Measurements from ENCODE around the gene CLEC18B. TPM values are rescaled to one million over a fixed set of nuclear protein-coding genes. Genes with fewer than 3 reads are reported as not detected.
A peak's percentile ranks its signal among the peaks of the same experiment; 100 is the strongest.
"Not testable (repeated sequence)": the region's sequence is repeated elsewhere in the genome, so short reads cannot be mapped to it uniquely, and the experiment has no call there.

Gene CLEC18B
- polyA plus RNA-seq, 1 experiment: 0.06 TPM

- CTCF ChIA-PET; H3K27ac ChIP-seq (ENCODE audit: low read depth, low read length); DNase-seq (ENCODE audit: low read depth, low spot score); H3K4me3 ChIP-seq (ENCODE audit: low read depth, low read length); H3K9me3 ChIP-seq (ENCODE audit: control insufficient read depth, insufficient read depth, low read length); POLR2A ChIA-PET; H3K27me3 ChIP-seq (ENCODE audit: control insufficient read depth, insufficient read depth, low read length): not testable (repeated sequence)
- TF ChIP-seq CTCF (IDR thresholded peaks at IDR 0.05; ENCODE audit: low read depth, low read length): peak; percentile 62
These were observed 8.9 kb upstream of the CLEC18B start for GRCh38 chr16:74430036-74430712.

- DNase-seq (ENCODE audit: low read depth, low spot score); CTCF ChIA-PET; H3K4me3 ChIP-seq (ENCODE audit: low read depth, low read length); H3K27me3 ChIP-seq (ENCODE audit: control insufficient read depth, insufficient read depth, low read length); POLR2A ChIA-PET; H3K27ac ChIP-seq (ENCODE audit: low read depth, low read length); H3K9me3 ChIP-seq (ENCODE audit: control insufficient read depth, insufficient read depth, low read length): not testable (repeated sequence)
These were observed 7.2 kb upstream of the CLEC18B start for GRCh38 chr16:74428493-74428892.

GRCh38 chr16:74425751-74426150, 4.5 kb upstream of the CLEC18B start:
- H3K27me3 ChIP-seq (ENCODE audit: control insufficient read depth, insufficient read depth, low read length); H3K27ac ChIP-seq (ENCODE audit: low read depth, low read length); DNase-seq (ENCODE audit: low read depth, low spot score); H3K4me3 ChIP-seq (ENCODE audit: low read depth, low read length); H3K9me3 ChIP-seq (ENCODE audit: control insufficient read depth, insufficient read depth, low read length): not testable (repeated sequence)
- POLR2A ChIA-PET: interaction anchor here (0.6 kb wide), 1 partner anchor 11 kb away, joined by 4 read pairs; no protein-coding TSS in a partner anchor
- CTCF ChIA-PET: interaction anchor here (1.0 kb wide), 1 partner anchor 116 kb away, joined by 3 read pairs; no protein-coding TSS in a partner anchor

GRCh38 chr16:74423721-74424120, 2.4 kb upstream of the CLEC18B start:
- POLR2A ChIA-PET; CTCF ChIA-PET; H3K27ac ChIP-seq (ENCODE audit: low read depth, low read length): not testable (repeated sequence)

GRCh38 chr16:74422086-74422485, 808 bp upstream of the CLEC18B start:
- H3K9me3 ChIP-seq (ENCODE audit: control insufficient read depth, insufficient read depth, low read length); H3K27me3 ChIP-seq (ENCODE audit: control insufficient read depth, insufficient read depth, low read length); CTCF ChIA-PET; DNase-seq (ENCODE audit: low read depth, low spot score); POLR2A ChIA-PET; H3K4me3 ChIP-seq (ENCODE audit: low read depth, low read length); H3K27ac ChIP-seq (ENCODE audit: low read depth, low read length): not testable (repeated sequence)

More at GRCh38 chr16:74423721-74424120, 2.4 kb upstream of the CLEC18B start:
- not testable (repeated sequence) for DNase-seq (ENCODE audit: low read depth, low spot score); H3K9me3 ChIP-seq (ENCODE audit: control insufficient read depth, insufficient read depth, low read length); H3K4me3 ChIP-seq (ENCODE audit: low read depth, low read length); H3K27me3 ChIP-seq (ENCODE audit: control insufficient read depth, insufficient read depth, low read length)

GRCh38 chr16:74421482-74421785, 156 bp upstream of the CLEC18B start:
- CTCF ChIA-PET; H3K4me3 ChIP-seq (ENCODE audit: low read depth, low read length); POLR2A ChIA-PET; H3K9me3 ChIP-seq (ENCODE audit: control insufficient read depth, insufficient read depth, low read length); H3K27ac ChIP-seq (ENCODE audit: low read depth, low read length); DNase-seq (ENCODE audit: low read depth, low spot score); H3K27me3 ChIP-seq (ENCODE audit: control insufficient read depth, insufficient read depth, low read length): not testable (repeated sequence)

- H3K27ac ChIP-seq (ENCODE audit: low read depth, low read length); H3K9me3 ChIP-seq (ENCODE audit: control insufficient read depth, insufficient read depth, low read length); CTCF ChIA-PET; H3K4me3 ChIP-seq (ENCODE audit: low read depth, low read length); POLR2A ChIA-PET; H3K27me3 ChIP-seq (ENCODE audit: control insufficient read depth, insufficient read depth, low read length); DNase-seq (ENCODE audit: low read depth, low spot score): not testable (repeated sequence)
These were observed 1.5 kb downstream of the CLEC18B start for GRCh38 chr16:74419811-74420210.

GRCh38 chr16:74417897-74418296, 3.4 kb downstream of the CLEC18B start:
- H3K27ac ChIP-seq (ENCODE audit: low read depth, low read length); H3K4me3 ChIP-seq (ENCODE audit: low read depth, low read length); POLR2A ChIA-PET; DNase-seq (ENCODE audit: low read depth, low spot score); H3K27me3 ChIP-seq (ENCODE audit: control insufficient read depth, insufficient read depth, low read length); H3K9me3 ChIP-seq (ENCODE audit: control insufficient read depth, insufficient read depth, low read length); CTCF ChIA-PET: not testable (repeated sequence)

- H3K27me3 ChIP-seq (ENCODE audit: control insufficient read depth, insufficient read depth, low read length); POLR2A ChIA-PET; CTCF ChIA-PET; H3K4me3 ChIP-seq (ENCODE audit: low read depth, low read length); DNase-seq (ENCODE audit: low read depth, low spot score); H3K27ac ChIP-seq (ENCODE audit: low read depth, low read length); H3K9me3 ChIP-seq (ENCODE audit: control insufficient read depth, insufficient read depth, low read length): not testable (repeated sequence)
These were observed 7.4 kb downstream of the CLEC18B start for GRCh38 chr16:74413920-74414319.

GRCh38 chr16:74413485-74413884, 7.8 kb downstream of the CLEC18B start:
- H3K4me3 ChIP-seq (ENCODE audit: low read depth, low read length); H3K9me3 ChIP-seq (ENCODE audit: control insufficient read depth, insufficient read depth, low read length); DNase-seq (ENCODE audit: low read depth, low spot score); H3K27ac ChIP-seq (ENCODE audit: low read depth, low read length); CTCF ChIA-PET; H3K27me3 ChIP-seq (ENCODE audit: control insufficient read depth, insufficient read depth, low read length); POLR2A ChIA-PET: not testable (repeated sequence)

GRCh38 chr16:74412775-74413390, 8.4 kb downstream of the CLEC18B start:
- H3K27ac ChIP-seq (ENCODE audit: low read depth, low read length); POLR2A ChIA-PET; H3K4me3 ChIP-seq (ENCODE audit: low read depth, low read length); H3K27me3 ChIP-seq (ENCODE audit: control insufficient read depth, insufficient read depth, low read length); H3K9me3 ChIP-seq (ENCODE audit: control insufficient read depth, insufficient read depth, low read length); DNase-seq (ENCODE audit: low read depth, low spot score); CTCF ChIA-PET: not testable (repeated sequence)
